Fibroblast of gingiva (primary cell): ENCODE data around the gene CALY.

ENCODE experiments used
- DNase-seq: peaks from one replicate; pipeline ENCODE4 v3.0.0-alpha.2; 2011; ENCODE audit warnings: low read depth

The CALY gene

DNA sequence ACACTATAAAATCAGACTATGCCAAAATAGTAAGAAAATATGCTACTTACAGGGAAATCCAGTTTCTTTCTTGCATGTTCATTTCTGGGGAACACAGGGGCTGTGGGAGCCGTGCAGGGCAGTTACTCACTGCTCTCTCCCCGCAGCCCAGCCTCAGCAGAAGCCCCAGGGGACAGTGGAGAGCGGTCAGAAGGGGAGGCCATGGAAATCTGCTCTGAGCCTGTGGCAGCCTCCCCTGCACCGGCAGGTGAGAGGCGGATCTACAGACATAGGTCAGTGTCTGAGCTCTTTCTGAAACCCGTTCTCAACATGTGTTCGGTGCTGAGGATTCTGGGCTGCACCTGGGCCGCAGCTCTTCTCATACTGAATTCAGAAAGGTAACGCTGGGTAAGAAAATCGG, 25.1 kb downstream of the CALY start:
- no peak for DNase-seq

DNA sequence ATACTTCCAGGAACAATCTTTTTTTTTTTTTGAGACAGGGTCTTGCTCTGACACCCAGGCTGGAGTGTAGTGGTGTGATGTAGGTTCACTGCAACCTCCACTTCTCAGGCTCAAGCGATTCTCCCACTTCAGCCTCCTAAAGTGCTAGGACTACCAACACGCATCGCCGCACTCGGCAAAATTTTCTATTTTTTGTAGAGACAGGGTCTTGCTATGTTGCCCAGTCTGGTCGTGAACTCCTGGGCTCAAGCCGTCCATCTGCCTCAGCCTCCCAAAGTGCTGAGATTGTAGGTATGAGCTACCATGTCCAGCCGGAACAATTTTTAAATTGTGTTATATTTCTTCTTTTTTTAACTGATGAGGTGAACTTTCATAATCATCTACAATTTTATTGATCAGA, 25.9 kb downstream of the CALY start:
- DNase-seq = no peak

DNA sequence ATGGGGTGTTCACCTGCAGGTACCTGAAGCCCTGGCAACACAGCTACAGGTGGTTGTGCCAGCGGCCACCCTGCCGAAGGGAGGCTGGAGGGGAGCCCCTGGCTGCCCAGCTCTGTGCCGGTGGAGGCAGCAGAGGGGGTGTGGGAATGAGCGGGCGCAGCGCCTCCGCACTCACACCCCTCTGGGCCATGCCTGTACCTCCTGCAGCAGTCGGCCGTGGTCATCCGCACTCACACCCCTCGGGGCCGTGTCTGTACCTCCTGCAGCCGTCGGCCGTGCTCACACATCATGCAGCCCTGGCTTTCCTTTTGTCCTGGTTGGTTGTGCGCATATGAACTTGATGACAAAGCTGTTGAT, 26.3 kb downstream of the CALY start:
- no peak for DNase-seq

DNA sequence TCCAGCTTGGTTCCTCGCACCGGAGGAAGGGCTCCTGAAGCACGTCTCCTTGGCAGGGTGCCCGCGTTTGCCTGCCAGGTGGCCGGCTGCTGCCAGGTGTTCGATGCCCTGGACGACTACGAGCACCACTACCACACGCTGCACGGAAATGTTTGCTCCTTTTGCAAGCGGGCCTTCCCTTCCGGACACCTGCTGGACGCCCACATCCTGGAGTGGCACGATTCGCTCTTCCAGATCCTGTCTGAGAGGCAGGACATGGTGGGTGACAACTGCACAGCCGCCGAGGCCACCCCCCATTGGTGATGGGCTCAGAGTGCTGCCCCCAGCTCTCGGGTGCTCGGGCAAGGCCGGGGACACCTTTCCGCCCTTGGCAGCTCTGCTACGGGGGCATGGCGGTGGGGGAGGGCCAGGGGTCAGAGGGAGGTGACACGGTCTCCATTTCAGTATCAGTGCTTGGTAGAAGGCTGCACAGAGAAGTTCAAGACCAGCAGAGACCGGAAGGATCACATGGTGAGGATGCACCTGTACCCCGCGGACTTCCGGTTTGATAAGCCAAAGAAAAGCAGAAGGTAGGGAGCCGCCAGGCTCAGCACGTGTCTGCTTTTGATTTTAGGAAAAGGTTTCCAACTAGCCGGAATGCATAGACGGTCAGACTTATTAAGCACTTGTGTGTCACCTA, 26.8 kb downstream of the CALY start:
- no peak for DNase-seq

DNA sequence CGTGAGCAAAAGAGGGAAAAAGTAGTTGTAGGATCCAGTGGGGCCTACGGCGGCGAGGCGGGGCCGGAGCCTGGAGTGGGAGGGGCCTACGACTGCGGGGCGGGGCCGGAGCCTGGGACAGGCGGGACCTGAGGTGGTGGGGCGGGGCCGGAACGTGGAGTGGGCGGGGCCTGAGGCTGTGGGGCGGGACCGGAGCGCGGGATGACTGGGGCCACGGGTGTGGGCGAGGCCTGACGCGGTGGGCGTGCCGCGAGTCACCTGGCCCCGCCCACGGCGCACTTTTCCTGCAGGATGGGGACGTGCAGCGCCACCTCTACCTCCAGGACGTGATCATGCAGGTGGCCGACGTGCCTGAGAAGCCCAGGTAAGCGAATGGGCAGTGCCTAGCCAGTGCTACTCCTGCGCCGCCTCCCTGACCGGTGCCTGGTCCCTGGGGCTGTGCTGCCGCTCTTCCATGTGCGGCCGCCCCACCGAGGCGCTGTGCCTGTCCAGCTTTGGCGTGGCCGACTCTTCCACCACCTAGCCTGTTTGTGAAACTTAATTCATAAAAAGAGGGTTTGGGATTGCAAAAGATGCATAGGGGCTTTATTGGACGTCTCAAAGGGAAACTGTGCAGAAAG, 27.5 kb downstream of the CALY start:
- peak; percentile 88 for DNase-seq

DNA sequence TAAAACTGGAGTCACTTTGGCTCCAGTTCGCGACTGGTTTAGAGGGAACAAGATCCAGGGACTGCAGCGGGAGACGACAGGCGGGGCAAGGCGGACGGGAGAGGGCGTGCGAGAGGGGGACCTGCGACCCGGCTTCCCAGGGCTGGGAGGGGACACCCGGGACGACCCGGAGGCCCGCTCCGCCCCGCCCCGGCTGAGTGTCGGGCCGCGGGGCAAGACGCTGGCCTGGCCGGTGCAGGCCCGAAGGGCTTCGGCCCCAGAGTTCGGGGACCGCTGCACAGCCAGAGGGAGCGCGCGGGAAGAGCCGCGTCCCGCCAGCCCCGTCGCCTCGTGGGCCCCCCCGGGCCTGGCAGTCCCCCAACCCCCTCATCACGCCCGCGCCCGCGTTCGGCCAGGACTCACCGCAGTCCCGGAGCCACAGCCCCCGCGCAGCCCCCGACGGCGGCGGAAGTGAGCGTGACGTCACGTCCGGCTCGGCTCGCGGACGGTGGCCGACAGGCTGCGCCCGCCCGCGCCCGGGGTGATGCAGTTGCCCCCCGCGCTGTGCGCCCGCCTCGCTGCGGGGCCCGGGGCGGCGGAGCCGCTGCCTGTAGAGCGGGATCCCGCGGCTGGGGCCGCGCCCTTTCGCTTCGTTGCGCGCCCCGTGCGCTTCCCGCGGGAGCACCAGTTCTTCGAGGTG, 28.1 kb downstream of the CALY start, which contains the start of the genes TUBGCP2 and ZNF511:
Gene TUBGCP2 (minus strand): TSS at position 452 of the 679 bp plus-strand sequence. CDS start 5,931 bp downstream, outside the sequence.
Gene ZNF511 (plus strand): TSS at position 494 of the 679 bp plus-strand sequence. CDS start 30 bp downstream, at position 524.
- peak; percentile 83 for DNase-seq

DNA sequence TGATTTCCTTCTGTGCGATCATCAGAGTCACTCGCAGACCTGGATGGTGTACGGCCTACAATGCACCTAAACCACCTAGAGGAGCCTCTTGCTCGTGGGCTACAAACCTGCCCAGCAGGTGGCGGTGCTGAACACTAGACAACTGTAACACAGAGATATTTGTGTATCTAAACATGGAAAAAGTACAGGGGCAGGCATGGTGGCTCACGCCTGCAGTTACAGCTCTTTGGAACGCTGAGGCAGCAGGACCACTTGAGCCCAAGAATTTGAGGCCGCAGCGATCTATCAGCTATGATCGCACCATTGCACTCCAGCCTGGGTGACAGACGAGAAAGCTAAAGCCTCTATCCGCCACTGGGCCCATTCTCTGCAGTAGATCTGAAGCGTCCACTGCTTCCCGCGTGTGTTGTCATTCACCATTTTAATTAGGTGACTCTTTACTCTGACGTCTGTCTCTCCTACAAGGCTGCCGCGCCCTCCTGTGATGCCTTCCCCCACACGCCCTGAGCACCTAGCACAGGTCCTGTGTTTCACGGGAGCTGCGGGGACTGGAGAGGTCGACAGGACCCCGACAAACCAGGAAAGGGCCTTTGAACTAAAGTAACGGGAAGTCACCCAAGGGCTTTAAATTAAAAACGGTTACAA, 28.8 kb downstream of the CALY start:
- peak; percentile 39 for DNase-seq

DNA sequence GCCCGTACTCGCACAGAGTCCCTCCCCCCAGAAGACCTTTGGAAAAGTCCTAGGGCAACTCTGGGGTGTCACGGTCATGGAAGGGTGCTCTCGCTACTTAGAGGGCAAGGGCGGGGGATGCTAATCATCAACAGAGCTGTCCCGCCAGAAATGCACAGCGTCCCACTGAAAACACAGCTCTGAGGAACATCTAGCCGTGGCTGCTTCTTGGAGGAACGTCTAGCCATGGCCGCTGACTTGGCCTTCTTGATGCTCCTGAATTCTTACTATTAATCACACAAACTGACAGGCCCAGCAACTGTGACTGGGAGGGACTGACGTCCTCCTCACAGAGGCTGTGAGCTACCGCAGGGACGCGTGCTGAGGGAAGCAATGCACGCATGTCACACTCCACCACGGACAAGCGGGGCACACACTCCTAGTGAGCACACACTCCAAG, 29.7 kb downstream of the CALY start:
- no peak for DNase-seq

DNA sequence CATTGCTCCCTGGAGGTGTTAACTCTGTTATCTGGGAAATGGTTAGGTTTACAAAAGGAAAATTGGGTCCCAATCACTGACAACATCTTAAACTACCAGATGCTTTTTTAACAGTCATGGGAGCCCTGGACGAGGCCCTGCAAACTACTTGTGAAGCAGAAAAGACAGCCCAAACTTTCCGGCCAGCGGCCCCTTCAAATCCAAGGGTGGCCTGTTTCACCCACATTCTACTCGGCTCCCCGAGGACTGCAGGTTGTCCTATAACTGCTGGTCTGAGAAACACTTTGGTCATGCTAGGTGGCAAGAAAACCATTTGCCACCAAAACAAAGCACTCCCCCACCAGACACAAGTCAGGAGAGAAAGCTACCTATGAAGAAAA, 30.6 kb downstream of the CALY start:
- DNase-seq = no peak

DNA sequence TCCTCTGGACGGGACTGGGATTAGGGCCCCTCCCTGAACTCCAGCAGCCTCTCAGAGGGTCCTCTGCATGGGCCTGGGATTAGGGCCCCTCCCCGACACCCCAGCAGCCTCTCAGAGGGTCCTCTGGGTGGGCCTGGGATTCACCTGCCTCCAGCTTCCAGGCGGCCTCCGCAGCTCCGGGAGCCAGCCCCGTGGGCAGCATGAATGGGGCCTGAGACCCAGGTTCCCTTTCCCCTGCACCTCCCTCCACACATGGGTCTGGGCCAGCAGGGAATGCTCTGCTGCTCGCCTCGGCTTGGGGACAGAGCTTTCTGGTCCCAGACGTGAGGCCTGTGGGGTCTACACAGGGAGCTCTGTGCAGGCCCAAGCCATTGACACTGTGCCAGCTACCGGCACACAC, 33.5 kb downstream of the CALY start:
- DNase-seq = no peak

DNA sequence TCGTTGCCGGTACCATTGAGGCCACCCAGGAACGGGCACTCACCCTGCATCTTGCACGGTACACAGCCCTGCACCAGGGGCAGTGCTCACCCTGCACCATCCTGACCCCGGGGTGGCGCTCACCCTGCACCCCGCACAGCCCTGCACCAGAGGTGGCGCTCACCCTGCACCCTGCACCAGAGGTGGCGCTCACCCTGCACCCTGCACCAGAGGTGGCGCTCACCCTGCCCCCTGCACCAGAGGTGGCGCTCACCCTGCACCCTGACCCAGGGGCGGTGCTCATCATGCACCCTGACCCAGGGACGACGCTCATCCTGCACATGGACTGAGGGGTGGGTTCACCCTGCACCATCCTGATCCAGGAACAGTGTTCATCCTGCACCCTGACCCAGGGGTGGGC, 34.5 kb downstream of the CALY start:
- DNase-seq = no peak

DNA sequence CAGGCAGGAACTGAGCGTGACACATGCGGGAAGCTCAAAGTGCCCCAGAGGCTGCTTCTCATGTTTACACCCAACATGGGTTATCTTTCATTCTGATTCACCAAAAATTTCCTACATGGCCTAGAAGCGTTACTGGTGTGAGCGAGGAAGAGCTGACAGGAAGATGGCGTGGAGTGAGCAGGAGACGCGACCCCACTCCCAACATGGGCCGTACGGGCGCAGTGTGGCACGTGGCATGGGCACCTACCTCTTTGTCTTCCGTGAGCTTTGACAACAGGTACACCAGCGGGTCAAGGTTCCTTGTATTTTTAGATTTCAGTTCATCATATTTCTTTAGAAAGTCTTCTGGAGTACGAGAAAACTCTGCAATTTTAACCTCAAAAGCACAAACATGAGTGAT, 37.0 kb downstream of the CALY start:
- DNase-seq = no peak

DNA sequence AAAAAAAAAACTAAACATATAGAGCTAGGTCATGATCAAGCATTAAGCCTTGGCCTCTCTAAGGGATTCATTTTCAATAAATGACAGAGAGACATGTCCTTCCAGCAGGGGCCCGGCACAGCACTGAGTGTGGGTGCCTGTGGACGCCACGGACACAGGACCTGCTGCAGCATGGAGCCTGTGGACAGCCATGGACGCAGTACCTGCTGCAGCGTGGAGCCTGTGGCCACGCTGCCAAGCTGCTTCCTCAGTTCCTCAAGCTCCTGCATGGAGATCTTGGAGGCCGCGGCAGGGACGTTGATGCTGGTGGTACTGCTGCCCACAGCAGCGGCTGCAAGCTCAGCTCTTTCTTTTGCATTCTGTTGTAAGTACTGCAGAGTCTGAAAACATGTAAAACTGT, 37.5 kb downstream of the CALY start:
- DNase-seq = no peak

DNA sequence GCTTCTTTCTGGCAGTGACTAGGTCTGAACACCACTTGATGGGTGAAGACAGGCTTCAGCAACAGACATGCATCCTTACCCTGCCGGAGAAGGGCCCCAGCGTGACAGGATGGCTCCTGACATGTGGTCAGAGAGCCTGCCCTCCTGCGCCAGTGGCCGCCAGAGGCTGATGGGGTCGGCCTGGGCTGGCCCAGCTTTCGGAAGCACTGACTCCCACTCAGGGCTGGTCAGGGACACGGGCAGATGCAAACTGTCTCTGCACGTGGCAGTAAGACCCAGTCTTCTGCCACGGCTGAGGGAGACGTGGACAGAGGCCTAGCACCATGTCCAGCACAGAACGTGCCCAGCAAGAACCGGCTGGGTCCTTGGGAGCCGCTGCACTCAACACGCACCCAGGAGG, 38.2 kb downstream of the CALY start:
- DNase-seq = no peak

DNA sequence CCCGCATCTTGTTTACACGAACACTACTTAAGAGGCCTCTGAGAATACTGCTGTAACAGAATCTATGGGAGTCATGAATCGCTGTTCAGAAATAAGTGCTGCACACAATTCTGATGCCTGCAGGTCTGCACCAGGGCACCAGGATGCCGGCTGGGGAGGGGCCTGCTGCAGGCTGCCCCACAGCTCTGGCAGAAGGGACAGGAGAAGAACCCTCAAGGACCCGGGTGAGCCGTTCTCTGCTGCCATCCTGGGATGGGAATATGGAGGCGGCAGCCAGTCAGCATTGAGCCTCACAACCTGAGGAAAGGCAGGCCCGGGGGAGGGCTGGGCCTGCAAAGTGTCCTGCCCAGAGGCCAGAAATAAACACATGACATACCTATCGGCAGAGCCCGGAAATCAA, 39.2 kb downstream of the CALY start:
- DNase-seq = no peak

DNA sequence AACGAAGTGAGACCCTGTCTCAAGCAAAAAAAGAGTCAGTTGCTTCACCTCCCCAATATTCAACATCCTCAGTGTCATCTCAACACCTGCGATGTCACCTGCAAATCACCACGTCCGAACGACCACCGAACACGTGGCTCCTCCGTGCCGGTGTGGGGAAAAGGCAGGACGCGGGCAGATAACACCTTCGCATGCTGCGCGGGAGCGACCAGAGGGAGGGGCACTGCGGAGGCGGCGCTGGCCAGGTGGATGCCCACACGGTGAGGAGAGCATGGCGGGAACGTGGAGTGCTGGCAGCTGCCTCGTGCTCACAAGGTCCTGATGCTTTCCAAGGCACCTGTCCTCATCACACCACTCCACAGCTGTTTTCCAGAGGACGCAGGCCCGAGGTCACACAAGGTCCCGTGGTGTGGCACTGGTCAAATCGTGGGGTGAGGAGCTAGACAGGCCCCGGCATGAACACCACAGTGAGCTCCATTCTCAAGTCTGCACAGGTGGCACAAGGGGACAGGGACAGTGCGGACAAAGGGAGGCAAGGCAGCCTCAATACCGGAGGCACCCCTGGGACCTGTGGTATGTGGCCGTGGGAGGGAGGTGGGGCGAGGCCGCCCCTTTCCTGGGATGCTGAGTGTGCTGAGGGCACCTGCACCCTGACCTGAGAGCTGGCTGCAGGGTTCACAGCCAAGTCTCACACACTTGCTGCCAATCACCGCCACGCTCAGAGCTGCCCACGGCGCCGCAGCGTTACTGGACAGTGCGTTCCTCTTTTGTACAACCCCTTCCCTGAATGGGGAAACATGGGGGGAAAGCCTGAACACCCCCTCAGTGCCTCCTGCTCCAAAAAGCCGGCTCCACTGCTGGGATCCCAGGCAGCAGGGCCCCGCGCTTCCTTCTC, 41.0 kb downstream of the CALY start:
- DNase-seq = no peak

DNA sequence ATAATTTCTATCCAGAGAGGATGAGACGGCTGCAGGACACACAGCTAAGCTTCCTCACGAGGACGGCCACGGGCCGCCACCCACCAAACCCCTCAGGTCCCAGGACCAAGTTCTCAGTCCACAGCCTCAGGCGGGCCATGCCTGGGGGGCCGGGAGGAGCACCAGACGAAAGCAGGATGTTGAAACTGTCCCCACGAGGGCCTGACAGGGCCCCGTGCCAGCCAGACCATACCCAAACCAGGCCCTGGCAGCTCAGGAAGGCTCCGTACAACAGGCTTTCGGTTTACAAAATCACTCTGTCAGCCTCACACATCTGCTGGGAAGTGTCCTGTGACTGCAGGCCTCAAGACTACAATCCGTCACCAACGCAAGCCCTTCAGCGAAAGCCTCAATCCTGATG, 42.5 kb downstream of the CALY start:
- DNase-seq = no peak

DNA sequence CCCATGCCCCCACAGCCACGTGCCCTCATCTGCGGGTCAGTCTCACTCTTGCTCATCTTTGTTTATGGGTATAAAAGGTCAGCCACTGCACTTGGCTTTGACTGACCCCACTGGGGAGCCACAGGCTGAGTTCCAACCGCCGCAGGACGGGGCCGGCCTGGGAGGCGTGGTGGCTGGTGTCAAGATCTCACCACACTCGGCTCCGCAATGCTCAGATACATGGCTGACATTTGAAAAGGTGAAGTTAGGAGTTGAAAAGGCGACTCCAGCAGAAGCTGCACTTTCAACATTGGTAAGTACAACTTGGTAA, 42.9 kb downstream of the CALY start:
- no peak for DNase-seq

DNA sequence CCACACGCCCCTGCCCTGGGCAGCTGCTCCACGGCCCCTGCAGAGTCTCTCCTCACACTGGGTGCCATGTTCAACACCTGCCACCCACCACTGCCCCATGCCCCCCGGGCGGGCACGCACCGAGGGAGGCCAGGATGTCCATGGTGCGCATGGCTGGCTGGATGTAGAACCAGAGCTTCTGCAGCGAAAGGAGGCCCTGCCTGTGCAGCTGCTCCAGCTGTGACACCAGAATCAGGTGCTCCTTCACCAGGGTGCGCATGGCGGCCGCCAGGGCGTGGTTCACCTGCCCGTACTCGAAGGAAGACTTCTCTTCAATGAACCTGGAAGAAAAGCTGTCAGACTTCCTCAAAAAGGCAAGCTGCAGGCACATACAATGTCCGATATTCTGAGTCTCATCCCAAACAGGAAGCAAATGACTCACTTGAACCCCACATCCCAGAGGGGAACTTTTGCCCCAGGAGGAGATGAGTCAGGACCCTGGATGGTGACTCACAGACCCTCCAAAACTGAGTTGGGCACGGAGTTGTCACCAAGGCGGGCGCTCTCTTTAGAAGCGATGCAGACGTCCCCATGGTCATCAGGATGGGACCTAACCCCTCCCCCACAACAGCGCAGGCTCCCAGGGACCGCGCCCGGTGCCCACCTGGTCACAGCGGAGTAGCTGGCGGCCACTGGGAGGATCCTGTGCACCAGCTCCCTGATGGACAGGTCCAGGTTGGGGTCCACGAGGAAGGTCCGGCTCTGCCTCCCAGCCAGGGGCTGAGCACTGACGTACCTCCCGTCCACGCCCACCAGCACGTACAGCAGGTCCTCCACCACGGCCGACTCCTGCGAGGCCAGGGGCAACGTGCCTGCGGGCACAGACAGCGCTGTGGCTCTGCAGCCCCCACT, 43.5 kb downstream of the CALY start:
- DNase-seq = peak; percentile 21

DNA sequence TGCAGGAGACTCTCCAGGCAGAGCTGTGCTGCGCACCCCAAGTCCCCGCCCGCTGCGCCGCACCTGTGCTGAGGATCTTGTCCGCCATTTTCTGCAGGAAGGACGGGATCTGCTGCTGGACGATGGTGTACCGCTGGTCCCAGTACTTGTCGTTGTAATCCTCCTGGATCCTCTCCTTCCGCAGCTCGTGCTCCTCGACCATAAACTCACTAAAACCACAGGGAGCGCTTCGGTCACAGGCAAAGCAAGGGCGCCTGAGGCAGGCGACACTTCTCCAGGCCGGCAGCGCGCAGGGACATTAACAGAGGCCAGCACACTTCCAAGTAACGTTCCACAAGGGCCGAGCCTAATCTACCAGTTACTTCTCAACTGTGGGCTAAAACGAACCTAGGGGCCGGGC, 46.9 kb downstream of the CALY start:
- DNase-seq = no peak
